ENCODE results near the gene COX7A1.

GRCh38 chr19:36141039-36141927 lies 11.0 kb downstream of the COX7A1 start:
- no peak for TF ChIP-seq EZH2phosphoT487 (IDR thresholded peaks at IDR 0.05; ENCODE audit: insufficient read depth, low read depth)
- TF ChIP-seq EZH2 (IDR thresholded peaks at IDR 0.05; ENCODE audit: insufficient read depth, poor library complexity, severe bottlenecking) = no peak
